Peyer's patch (tissue), 4 donors: Measurements from ENCODE around the gene LRRC8A. TPM values are rescaled to one million over a fixed set of nuclear protein-coding genes. Genes with fewer than 3 reads are reported as not detected.
A peak's percentile ranks its signal among the peaks of the same experiment; 100 is the strongest.

Experiments
- DNase-seq, 3 donors: peaks; one replicate each; pipeline ENCODE4 v3.0.0-alpha.2; 2017 to 2019
- H3K27ac ChIP-seq, 4 donors: fragments of 200-600 bp; sonication (generic); one replicate each; pipeline ENCODE4 v1.5.1; 2016 to 2019
- H3K27me3 ChIP-seq, 2 donors: fragments of 200-600 bp; sonication (generic); one replicate each; pipeline ENCODE4 v1.5.1; 2019
- H3K36me3 ChIP-seq, 3 donors: fragments of 200-600 bp; sonication (generic); one replicate each; pipeline ENCODE4 v1.5.1; 2016 to 2019
- H3K4me1 ChIP-seq, 4 donors: fragments of 200-600 bp; sonication (generic); one replicate each; pipeline ENCODE4 v1.5.1; 2016 to 2019
- H3K4me3 ChIP-seq, 4 donors: fragments of 200-600 bp; sonication (generic); 1 replicate in 3 of 4; 2 replicates in 1 of 4; pipeline ENCODE4 v1.5.1; 2016 to 2019; ENCODE audit warnings: mild to moderate bottlenecking in 1 of 4
- H3K9me3 ChIP-seq, 4 donors: fragments of 200-600 bp; sonication (generic); one replicate each; pipeline ENCODE4 v1.5.1; 2016 to 2019; ENCODE audit warnings: mild to moderate bottlenecking in 1 of 4
- CTCF ChIP-seq, 6 experiments: fragments of 450-650 bp in 4 of 6; fragments of 200-600 bp in 2 of 6; sonication (generic) in 1 of 6; IDR thresholded peaks; one replicate each; pipeline ENCODE4 v1.5.1; 2017 to 2019; ENCODE audit warnings: antibody characterized with exemption in 6 of 6, mild to moderate bottlenecking in 3 of 6, moderate library complexity in 1 of 6
- POLR2A ChIP-seq, 2 donors: fragments of 450-650 bp; IDR thresholded peaks; one replicate each; pipeline ENCODE4 v1.5.1; 2017; ENCODE audit warnings: antibody characterized with exemption in 2 of 2, mild to moderate bottlenecking in 2 of 2, moderate library complexity in 2 of 2
- total RNA-seq, 4 donors: library from RNA; depleted of rRNA; stranded (reverse); fragments of >200 nt; gene quantifications; one replicate each; pipeline ENCODE4 v1.1.0, GENCODE V29; 2016

Gene LRRC8A
- 10 to 100 TPM; 20.0 to 39.2 (median 27.0) TPM for total RNA-seq

GRCh38 chr9:128881884-128882676 is at the start of gene LRRC8A, which contains the start of gene KYAT1:
LRRC8A (plus strand) TSS chr9:128882133; CDS start chr9:128907165, 25,032 bp downstream.
KYAT1 (minus strand) TSS chr9:128881950; CDS start chr9:128845405, 36,545 bp downstream.
- Histone ChIP-seq H3K36me3 (peaks cover 0 to 10% (median 0%) of the 10 kb centered on the region in 3 donors), H3K4me3 (peak within 1 kb of the TSS; percentile 81 to 100 (median 98)), H3K27ac (peak within 1 kb of the TSS; percentile 93 to 99 (median 96)), H3K27me3 (no peaks in the 10 kb centered on the region), H3K9me3 (no peaks in the 10 kb centered on the region), H3K4me1 (peaks cover 0 to 32% (median 8%) of the 10 kb centered on the region in 4 donors)
- peak; percentile 97 to 99 (median 99) for DNase-seq
- TF ChIP-seq CTCF (IDR thresholded peaks at IDR 0.05), result peak in 1 of 6 experiments; percentile 34
- peak; percentile 61 to 73 for TF ChIP-seq POLR2A (IDR thresholded peaks at IDR 0.05)

- H3K9me3 ChIP-seq, result no peaks in the 10 kb centered on the region
- no peak for DNase-seq
- no peak overlapping the region for H3K4me3 ChIP-seq
- H3K27ac ChIP-seq, result no peak overlapping the region
- H3K27me3 ChIP-seq, result no peaks in the 10 kb centered on the region
- H3K36me3 ChIP-seq, result no peaks in the 10 kb centered on the region
- TF ChIP-seq CTCF (IDR thresholded peaks at IDR 0.05) (no peak), POLR2A (IDR thresholded peaks at IDR 0.05) (no peak)
- H3K4me1 ChIP-seq, result peaks cover 0 to 10% (median 8%) of the 10 kb centered on the region in 4 donors
These were observed 48.2 kb upstream of the LRRC8A start for GRCh38 chr9:128833696-128834095.

- no peak overlapping the region for H3K4me3 ChIP-seq
- H3K27ac ChIP-seq, result no peak overlapping the region
- no peaks in the 10 kb centered on the region for H3K4me1 ChIP-seq
- no peaks in the 10 kb centered on the region for H3K27me3 ChIP-seq
- TF ChIP-seq POLR2A (IDR thresholded peaks at IDR 0.05) (no peak), CTCF (IDR thresholded peaks at IDR 0.05) (no peak)
- DNase-seq, result no peak
- H3K9me3 ChIP-seq, result no peaks in the 10 kb centered on the region
- no peaks in the 10 kb centered on the region for H3K36me3 ChIP-seq
These were observed 46.4 kb upstream of the LRRC8A start for GRCh38 chr9:128835246-128836210.

GRCh38 chr9:128836509-128837145 is 45.3 kb upstream of the LRRC8A start:
- H3K9me3 ChIP-seq, result no peaks in the 10 kb centered on the region
- TF ChIP-seq CTCF (IDR thresholded peaks at IDR 0.05) (no peak), POLR2A (IDR thresholded peaks at IDR 0.05) (no peak)
- no peak for DNase-seq
- H3K27me3 ChIP-seq, result no peaks in the 10 kb centered on the region
- H3K4me3 ChIP-seq, result no peak overlapping the region
- no peak overlapping the region for H3K27ac ChIP-seq
- H3K4me1 ChIP-seq, result no peaks in the 10 kb centered on the region
- no peaks in the 10 kb centered on the region for H3K36me3 ChIP-seq

- Histone ChIP-seq H3K27ac (no peak overlapping the region), H3K27me3 (no peaks in the 10 kb centered on the region)
- no peak for DNase-seq
These were observed 43.6 kb upstream of the LRRC8A start for GRCh38 chr9:128838338-128838737.

More at GRCh38 chr9:128838338-128838737, 43.6 kb upstream of the LRRC8A start:
- Histone ChIP-seq H3K4me1 (no peaks in the 10 kb centered on the region), H3K9me3 (no peaks in the 10 kb centered on the region), H3K36me3 (no peaks in the 10 kb centered on the region), H3K4me3 (no peak overlapping the region)
- TF ChIP-seq POLR2A (IDR thresholded peaks at IDR 0.05) (no peak), CTCF (IDR thresholded peaks at IDR 0.05) (no peak)
